DMS 273 (cell line): ENCODE data around the gene TSR3.

Experiments used
- DNase-seq: peaks from one replicate; lab custom pipeline; 2025; ENCODE audit not compliant: unreplicated experiment; lab: John Stamatoyannopoulos, UW

The TSR3 gene

DNA sequence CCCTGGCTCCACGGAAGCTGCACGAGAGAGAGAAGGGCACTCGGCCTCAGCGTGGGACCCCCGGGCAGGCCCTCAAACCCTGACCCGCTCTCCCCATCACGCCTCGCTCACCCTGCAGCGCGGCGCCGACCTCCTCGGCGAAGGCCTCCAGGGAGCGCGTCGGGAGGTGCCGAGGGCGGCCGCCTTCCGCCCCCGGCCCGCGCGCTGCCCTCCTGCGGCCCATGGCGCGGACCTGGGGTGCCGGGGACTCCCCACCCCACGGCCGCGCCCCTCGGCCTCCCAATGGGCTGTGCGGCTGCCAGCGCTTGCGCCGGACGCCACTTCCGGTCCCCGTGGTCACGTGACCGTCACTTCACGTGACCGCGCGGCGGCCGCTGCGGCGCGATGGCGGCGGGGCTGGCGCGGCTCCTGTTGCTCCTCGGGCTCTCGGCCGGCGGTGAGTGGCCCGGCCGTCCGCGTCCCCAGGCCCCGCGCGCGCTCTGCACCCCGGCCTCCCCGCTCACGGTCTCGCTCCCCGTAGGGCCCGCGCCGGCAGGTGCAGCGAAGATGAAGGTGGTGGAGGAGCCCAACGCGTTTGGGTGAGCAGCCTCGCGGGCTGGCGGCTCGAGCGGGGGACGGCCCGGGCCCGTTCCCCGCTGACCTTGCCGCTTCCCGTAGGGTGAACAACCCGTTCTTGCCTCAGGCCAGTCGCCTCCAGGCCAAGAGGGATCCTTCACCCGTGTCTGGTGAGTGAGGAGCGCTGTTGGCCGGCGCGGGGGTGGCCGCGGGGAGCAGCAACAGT, at the start of gene TSR3, which contains the start of gene GNPTG:
Gene TSR3 (minus strand): TSS at position 297 of the 781 bp plus-strand sequence. CDS start 74 bp downstream, at position 223.
Gene GNPTG (plus strand): TSS at position 350 of the 781 bp plus-strand sequence. CDS start 35 bp downstream, at position 385.
- peak; percentile 95 for DNase-seq

DNA sequence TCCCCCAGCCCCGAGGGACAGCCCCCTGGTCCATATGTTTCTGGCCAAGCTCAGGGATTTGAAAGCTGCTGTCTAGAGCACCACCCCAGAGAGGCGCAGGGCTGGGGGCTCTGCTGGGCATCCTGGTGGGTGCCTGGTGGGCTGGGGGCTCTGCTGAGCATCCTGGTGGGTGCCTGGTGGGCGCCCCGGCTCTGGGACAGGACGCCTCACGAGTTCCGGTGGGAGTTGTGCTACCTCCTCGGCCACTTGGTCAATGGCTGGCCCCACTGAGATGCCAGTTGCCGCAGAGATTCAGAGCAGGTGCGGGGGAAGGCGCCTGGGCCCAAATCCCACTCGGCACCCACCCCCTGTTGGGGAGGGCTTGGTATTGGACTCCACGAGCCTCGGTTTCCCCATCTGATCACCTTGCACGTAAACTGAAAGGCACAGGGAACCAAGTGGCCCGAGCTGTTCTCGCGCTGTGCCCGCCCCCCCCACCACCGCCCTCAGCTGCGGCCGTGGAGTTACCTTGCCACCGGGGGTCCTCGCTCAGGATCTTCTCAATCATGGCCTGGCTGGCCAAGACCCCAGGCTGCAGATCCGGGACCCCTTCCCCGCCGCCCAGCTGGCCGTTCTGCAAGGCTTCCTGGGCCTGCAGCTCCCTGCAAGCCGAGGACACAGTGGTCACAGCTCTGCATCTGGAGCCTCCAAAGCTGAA, 49.5 kb upstream of the TSR3 start:
- no peak for DNase-seq

GRCh38 chr16:1398826-1399581, 47.3 kb upstream of the TSR3 start:
- no peak for DNase-seq

GRCh38 chr16:1398351-1398750, 46.7 kb upstream of the TSR3 start:
- DNase-seq = no peak

- DNase-seq = no peak
Observed at GRCh38 chr16:1397779-1398178, 46.1 kb upstream of the TSR3 start.

DNA sequence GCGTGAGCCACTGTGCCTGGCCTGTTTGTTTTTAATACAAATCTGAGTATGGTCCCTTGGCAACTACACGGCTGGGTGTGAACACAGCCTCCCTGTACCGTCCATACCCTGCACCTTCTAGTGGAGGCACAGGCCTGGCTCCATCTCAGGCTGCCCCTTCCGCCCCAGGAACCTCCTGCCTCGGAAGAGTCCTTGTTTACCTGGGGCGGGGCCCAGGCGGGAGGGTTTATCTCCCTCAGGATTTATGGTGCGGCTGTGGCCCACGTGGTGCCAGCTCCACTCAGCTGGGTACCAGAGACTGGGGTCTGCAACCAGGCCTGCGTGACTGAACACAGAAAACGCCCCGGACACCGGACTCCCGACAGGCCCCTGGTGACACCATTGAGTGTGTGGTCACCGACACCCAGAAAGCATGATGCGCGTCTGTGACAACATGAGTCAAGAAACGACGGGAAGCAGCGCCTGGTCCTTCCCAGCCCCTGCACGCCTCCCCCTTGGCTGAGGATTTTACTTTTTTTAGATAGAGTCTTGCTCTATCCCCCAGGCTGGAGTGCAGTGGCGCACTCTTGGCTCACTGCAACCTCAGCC, 43.9 kb upstream of the TSR3 start:
- no peak for DNase-seq

- no peak for DNase-seq
Observed at GRCh38 chr16:1394367-1394951, 42.8 kb upstream of the TSR3 start.

DNA sequence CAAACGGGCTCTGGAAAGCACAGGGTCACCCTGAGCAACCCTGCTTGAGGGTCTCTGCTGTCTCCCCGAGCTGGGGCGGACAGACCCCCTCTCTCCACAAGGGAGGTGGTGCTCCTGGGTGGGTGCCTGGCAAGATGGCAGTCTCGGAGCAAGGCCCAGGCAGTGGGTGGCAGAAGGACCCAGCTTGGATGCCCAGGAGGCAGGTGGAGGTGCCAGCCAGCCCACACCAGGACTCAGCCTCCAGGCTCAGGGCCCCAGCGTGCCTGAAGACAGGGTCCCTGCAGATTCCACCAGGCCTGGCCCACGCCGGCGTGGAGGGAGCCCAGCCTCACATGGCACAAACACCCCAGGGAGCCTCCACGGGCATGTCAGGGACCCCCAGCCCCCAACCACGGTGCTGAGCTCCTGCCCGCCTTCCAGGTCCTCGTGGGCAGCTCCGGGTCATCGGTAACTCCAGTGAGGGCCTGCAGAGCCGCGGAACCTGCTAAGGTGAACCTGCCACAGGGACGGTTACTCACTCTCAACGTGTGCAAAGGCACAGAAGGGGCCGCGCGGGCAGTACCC, 42.0 kb upstream of the TSR3 start:
- no peak for DNase-seq

DNA sequence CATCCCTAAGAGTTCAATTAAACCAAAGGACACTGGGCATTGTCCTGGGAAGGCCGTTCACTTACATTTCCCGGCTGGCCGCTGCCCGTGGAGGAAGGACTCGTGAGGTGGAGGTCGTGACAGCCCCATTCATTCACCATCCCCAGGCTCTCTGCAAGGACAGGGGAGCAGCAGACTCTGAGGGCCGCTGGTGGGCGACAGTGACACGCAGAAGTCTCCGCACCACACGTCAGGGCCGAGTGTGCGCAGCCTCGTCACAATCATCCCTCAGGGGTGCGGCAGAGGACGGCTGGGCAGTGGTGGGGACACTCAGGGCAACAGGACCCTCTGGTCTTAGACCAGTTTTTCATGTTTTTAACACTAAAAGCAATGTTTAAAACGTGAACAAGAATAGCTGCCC, 41.1 kb upstream of the TSR3 start:
- no peak for DNase-seq

DNA sequence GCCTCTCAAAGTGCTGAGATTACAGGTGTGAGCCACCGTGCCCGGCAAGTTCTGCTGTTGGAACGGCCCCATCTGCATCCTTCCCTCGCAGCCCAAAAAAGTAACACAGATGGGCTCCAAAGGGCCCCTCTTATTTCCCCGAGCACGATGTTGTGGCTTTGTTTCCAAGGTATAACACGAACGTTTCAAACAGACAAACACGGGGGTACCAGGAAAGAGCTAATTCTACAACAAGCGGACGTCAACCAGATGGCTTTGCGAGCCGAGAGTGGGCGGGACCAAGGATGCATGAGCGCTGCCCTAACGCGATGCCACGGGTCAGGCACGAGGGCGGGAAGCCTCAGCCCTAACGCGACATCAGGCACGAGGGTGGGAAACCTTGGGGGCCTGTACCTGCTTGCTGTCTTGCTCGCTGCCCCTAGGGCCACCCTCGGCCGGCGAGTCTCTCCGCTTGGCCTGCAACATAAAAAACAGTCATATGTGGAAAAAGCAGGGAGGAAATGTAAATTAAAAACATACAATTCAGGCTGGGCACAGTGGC, 38.6 kb upstream of the TSR3 start:
- DNase-seq = no peak

DNA sequence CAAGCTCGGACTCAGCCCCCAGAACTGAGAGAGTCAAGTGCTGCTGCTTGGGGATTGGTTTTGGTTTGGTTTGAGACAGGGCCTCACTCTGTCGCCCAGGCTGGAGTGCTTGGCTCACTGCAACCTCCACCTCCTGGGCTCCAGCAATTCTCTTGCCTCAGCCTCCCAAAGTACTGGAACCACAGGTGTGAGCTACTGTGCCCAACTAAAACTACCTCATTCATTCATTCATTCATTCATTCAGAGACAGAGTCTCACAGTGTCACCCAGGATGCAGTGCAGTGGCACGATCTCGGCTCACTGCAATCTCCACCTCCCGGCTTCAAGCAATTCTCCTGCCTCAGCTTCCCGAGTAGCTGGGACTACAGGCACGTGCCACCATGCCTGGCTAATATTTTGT, 38.1 kb upstream of the TSR3 start:
- DNase-seq = no peak

DNA sequence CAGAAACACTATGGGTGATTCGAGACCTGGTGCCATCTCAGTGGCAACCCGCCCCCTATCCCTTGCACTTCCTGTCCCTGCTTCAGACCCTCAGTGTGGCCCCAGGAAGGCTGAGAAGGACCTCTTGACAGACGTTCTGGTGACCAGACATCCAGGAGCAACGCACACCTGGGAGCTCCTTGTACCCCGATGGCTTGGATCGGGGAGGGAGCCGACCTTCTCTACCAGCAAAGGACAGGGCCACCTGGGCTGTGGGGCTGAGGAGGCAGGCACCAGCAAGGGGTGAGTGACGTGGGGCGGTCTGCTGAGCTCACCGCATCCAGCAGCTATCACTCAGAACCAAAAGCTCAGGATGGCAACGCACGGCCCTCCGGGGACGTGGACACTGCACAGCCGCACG, 35.7 kb upstream of the TSR3 start:
- DNase-seq = no peak

DNA sequence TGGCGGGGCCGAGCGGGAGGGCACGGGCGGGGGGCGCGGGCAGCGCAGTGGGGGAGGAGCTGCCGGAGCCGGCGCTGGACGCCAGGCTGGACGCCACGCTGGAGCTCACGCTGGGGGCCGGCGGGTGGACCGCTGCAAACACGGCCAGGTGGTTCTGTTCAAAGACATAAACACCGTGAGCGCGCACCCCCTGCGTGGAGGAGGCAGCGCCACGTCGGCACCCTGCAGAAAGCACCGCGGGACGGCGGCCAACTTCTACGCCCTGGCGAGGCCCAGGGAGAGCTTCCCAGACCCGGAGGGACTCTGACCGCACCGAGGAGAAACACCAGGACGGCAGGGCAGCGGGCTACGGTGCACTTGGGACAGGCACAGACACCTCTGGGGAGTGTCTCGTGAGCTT, 33.6 kb upstream of the TSR3 start:
- DNase-seq = no peak

GRCh38 chr16:1383556-1383955, 31.9 kb upstream of the TSR3 start:
- no peak for DNase-seq

DNA sequence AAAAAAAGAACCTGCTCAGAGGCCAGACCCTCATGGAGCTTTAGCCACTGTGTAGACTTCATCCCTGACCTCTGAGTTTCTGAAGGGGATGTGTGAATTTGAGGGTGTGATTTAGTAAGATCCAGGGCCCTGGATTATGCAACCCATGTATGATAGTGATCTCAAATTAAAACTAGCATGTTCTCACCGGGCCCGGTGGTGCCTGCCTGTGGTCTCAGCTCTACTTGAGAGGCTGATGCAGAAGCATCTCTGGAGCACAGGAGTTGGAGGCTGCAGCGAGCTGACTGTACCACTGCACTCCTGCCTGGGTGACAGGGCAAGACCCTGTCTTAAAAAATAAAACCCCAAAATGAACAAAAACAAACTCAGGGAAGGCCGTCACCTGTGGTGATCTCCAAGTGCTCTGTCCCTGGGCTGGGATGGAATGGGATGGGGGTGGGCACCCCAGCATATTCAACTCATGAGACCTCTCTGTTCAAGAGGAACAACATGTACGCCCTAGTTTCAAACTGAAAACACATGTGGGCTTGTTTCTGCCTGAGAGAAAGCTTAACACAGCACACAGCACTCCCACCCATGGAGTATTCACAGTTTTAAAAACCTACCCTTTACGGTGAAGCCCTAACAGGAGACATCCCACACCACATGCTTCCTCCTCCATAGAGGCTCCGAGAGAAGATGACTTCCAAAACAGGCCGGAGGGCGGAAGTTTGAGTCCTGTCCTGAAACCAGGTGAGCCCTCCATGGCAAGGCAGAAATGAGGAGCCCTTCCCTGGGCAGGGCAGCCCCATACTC, 30.1 kb upstream of the TSR3 start:
- no peak for DNase-seq

DNA sequence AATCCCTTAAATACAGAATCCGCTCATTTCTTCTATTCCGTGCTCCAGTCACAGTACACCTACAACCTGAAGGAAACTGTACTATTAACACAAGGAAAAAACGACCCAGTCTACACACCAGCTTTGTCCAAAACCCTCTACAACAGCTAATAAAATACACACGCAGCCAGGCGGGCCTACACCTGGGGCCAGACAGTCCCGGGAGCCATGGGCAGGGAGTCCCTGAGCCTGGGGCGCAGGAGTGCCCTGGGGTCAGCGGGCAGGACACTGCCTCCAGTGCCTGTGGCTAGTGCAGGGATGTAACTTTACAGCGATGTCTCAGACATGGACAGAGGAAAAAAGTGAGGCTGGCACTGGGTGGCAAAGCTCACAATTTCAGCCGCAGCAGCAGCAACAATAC, 28.5 kb upstream of the TSR3 start:
- no peak for DNase-seq

GRCh38 chr16:1379304-1380076, 27.8 kb upstream of the TSR3 start:
- DNase-seq = peak; percentile 85

DNA sequence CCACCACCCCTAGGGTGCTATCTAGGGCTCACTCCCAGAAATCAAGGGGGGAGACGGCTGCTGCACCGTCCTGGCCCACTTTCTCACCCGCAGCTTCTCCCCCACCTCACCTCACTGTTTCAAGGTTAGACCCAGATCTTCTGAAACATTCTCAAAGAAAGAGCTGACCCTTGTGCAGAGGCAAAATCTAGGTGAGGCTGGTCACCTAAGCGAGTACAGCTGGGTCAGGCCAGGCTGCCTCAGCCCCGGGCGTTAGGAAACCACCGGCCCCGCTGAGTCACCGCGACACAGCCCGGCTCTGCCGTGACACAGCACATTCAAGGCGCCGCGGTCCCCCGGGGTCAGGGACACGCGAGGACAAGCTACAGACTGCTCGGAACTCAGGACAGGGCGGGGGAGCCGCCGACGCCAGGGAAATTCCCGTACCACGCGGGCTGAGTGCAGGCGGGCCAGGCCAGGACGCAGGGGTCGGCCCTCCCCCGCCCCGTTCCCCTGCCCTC, 27.2 kb upstream of the TSR3 start:
- peak; percentile 74 for DNase-seq
